Activated naive CD8-positive, alpha-beta T cell treated with anti-CD3 and anti-CD28 coated beads, Interleukin-2, amount 10 ng/mL, durations not matched to agents 7 days and 5 days (primary cell): ENCODE measurements around the gene C20orf144. TPM values are rescaled to one million over a fixed set of nuclear protein-coding genes. Genes with fewer than 3 reads are reported as not detected.
A peak's percentile ranks its signal among the peaks of the same experiment; 100 is the strongest.
"Not testable (repeated sequence)": the region's sequence is repeated elsewhere in the genome, so short reads cannot be mapped to it uniquely, and the experiment has no call there.

Source experiments
- ATAC-seq: fragments of 150-1000 bp; cut with Tn5 transposase; one replicate; pipeline ENCODE4 v1.10.0; 2021; ENCODE audit warnings: low read depth, moderate library complexity
- POLR2A ChIA-PET: fragments of 350-600 bp; sonication (Branson Sonifier 250); formaldehyde crosslinking; loops from one replicate; lab custom pipeline; 2021; ENCODE audit warnings: antibody characterized with exemption; lab: Charles Lee
- DNase-seq: peaks from one replicate; pipeline ENCODE4 v3.0.0; 2021
- H3K27ac Mint-ChIP-seq: one replicate; pipeline ENCODE4 v1.8.0; 2022; ENCODE audit warnings: mild to moderate bottlenecking, mixed read lengths
- H3K27me3 Mint-ChIP-seq: one replicate; pipeline ENCODE4 v1.8.0; 2022; ENCODE audit warnings: mild to moderate bottlenecking, moderate library complexity, mixed read lengths
- H3K36me3 Mint-ChIP-seq: one replicate; pipeline ENCODE4 v1.8.0; 2021; ENCODE audit warnings: mild to moderate bottlenecking, mixed read lengths
- H3K4me1 Mint-ChIP-seq: one replicate; pipeline ENCODE4 v1.8.0; 2021; ENCODE audit warnings: mixed read lengths
- H3K4me3 Mint-ChIP-seq: one replicate; pipeline ENCODE4 v1.8.0; 2022; ENCODE audit warnings: mild to moderate bottlenecking, moderate library complexity, mixed read lengths
- H3K9me3 Mint-ChIP-seq: one replicate; pipeline ENCODE4 v1.8.0; 2021; ENCODE audit warnings: mixed read lengths
- total RNA-seq, 2 experiments: library from RNA; stranded (reverse); gene quantifications; one replicate each; pipeline ENCODE4 v1.2.3, GENCODE V29; 2021

Gene C20orf144
- total RNA-seq, 2 experiments from 2014 or later = 0.39 to 0.43 TPM

DNA sequence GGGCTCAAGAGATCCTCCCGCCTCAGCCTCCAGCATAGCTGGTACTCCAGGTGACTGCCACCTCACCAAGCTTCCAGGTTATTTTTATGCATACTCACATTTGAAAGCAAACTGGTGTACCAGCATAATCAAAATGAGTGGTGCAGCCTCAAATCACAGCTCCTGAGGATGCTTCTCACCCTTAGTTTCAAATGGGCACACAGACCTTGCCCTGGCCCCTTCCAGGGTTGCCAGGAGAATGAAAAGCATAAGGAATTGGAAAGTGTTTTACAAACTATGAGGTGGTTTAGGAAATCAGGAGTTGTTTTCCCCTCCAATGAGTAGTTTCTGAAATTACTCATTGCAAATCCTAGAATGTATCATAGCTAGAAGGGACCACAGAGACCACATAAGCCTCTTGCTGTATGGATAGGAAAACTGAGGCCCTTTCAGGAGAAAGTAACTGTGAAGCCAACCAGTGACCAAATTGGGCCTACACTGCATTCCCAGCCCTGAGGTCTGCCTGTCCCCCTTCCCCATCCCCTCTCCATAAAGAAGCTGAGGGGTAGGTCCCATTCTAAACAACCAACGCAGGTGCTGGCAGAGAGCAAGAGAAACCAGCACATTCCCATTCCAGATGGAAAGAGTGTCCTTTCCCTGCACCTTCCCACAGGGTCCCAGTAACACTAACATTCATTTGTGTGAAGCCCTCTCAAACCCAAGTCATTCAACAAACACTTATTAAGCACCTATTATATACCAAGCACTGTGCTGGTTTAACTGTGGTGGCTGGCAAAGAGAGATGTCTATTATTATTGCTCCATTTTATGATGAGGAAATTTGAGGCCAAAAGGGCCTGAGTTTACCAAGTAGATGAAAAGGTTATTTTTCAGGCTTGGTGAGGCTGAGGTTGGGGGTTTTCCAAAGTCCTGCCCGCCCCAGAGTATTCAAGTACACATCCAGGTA lies 26.1 kb downstream of the C20orf144 start:
- ATAC-seq = no peak
- H3K9me3 Mint-ChIP-seq = no peaks in the 10 kb centered on the region
- H3K36me3 Mint-ChIP-seq = peaks cover 7% of the 10 kb centered on the region
- no peak for DNase-seq
- peak overlapping the region; percentile 94 for H3K27ac Mint-ChIP-seq
- H3K4me3 Mint-ChIP-seq = no peak overlapping the region
- POLR2A ChIA-PET = interaction anchor here (1.6 to 5.8 kb wide), 6 partner anchors 9 to 44 kb away, joined by 5 to 46 read pairs (median 8); partner anchors contain the start of genes ACTL10, PXMP4 and ZNF341
- H3K27me3 Mint-ChIP-seq = no peaks in the 10 kb centered on the region
- H3K4me1 Mint-ChIP-seq = peaks cover 56% of the 10 kb centered on the region

DNA sequence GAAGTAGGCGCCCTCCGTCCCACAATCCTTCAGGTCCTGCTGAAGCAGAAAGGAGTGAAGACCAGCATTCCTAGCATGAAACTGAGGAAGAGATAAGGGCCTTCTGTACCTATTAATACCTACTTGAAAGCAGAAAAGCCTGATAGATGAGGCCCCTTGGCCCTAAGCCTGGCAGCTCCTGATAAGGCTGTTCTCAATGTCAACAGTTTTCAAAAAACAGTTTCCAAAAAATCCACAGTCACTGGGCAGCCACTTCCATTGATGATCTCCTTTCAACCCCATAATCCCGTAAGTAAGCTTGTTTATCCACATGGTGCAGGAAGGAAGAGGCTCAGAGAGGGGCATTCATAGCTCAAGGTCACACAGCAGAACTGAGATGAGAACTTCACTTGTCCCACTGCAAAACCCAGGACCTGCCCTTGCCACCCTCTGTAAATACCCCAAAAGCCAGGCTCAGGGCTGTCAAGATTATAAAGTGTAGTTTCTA lies 26.9 kb downstream of the C20orf144 start:
- Mint-ChIP-seq H3K9me3 (no peaks in the 10 kb centered on the region), H3K27ac (peak overlapping the region; percentile 94), H3K27me3 (no peaks in the 10 kb centered on the region), H3K36me3 (peaks cover 7% of the 10 kb centered on the region), H3K4me3 (peak overlapping the region; percentile 0), H3K4me1 (peaks cover 56% of the 10 kb centered on the region)
- ATAC-seq (no peak), DNase-seq (no peak)
- POLR2A ChIA-PET = interaction anchor here (1.1 to 5.8 kb wide), 7 partner anchors 7 to 43 kb away, joined by 3 to 46 read pairs (median 7); partner anchors contain the start of genes ACTL10, PXMP4 and ZNF341

DNA sequence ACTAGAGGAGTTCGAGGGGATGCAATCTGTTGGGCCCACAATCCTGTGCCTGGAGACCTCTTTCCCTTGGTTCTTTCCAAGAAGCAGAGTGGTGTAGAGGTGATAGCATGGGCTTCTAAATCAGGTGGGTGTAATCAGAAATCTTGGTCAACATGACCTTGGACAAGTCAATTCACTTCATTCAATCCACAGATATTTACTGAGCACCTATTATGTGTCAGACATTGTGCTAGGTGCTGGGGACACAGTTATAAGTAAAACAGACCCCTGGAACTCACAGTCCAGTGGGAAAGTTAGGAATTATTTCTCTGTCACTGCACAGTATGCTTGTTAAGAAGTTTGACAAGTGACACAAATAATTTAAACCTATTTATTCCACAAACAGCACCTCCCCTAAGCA lies 27.4 kb downstream of the C20orf144 start:
- Mint-ChIP-seq H3K4me3 (peak overlapping the region; percentile 58), H3K36me3 (peaks cover 7% of the 10 kb centered on the region), H3K9me3 (no peaks in the 10 kb centered on the region), H3K27ac (peak overlapping the region; percentile 94), H3K27me3 (no peaks in the 10 kb centered on the region), H3K4me1 (peaks cover 51% of the 10 kb centered on the region)
- no peak for DNase-seq
- no peak for ATAC-seq
- POLR2A ChIA-PET = interaction anchor here (1.0 to 5.8 kb wide), 9 partner anchors 8 to 423 kb away, joined by 3 to 46 read pairs (median 6); partner anchors contain the start of genes ACTL10, EIF2S2, PXMP4 and ZNF341

DNA sequence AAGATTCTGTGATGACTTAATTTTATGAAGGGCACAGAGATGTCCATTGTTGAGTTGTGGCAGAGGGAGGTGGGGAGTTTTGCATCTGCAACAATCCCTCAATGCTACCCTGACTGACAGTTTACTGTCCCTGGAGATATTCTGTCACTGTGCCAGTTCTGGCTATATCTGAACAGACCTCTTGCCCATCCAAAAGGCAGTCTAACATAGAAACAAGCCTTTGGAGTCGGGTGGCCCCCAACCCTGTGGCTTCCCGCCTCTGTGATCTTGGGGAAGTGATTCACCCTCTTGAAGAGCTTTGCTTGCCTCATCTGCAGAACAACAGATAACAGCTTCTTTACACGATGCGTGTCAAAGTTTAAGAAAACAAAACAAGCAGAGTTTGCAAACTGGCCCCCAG lies 27.8 kb downstream of the C20orf144 start:
- ATAC-seq (peak; percentile 30), DNase-seq (peak; percentile 59)
- peaks cover 4% of the 10 kb centered on the region for H3K36me3 Mint-ChIP-seq
- H3K27me3 Mint-ChIP-seq = no peaks in the 10 kb centered on the region
- H3K27ac Mint-ChIP-seq = peak overlapping the region; percentile 94
- H3K4me1 Mint-ChIP-seq = peaks cover 46% of the 10 kb centered on the region
- peak overlapping the region; percentile 58 for H3K4me3 Mint-ChIP-seq
- no peaks in the 10 kb centered on the region for H3K9me3 Mint-ChIP-seq
- POLR2A ChIA-PET = interaction anchor here (0.7 to 5.8 kb wide), 12 partner anchors 8 to 895 kb away, joined by 3 to 46 read pairs (median 5); partner anchors contain the start of genes ACTL10, EIF2S2, PXMP4 and ZNF341

DNA sequence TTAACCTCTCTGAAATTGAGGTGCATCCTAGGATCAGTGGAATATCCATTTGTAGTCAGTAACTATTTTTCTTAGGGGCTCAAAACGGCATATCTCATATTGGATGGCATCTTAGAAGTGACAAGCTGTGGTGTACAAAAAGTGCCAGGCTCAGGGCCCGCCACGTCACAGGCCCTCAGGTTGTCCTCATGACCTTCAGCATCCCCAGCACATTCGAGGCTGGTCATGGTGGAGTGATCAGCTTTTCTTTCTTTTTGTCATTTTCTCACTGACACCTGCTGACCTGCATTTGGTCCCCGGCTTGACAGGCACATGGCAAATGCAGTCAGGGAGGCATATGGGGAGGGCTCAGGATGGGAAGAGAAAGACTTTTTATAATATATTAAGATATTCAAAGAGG lies 31.2 kb downstream of the C20orf144 start:
- DNase-seq (no peak), ATAC-seq (no peak)
- Mint-ChIP-seq H3K4me3 (no peak overlapping the region), H3K27ac (peak overlapping the region; percentile 16), H3K36me3 (peaks cover under 1% of the 10 kb centered on the region), H3K4me1 (peaks cover 30% of the 10 kb centered on the region), H3K9me3 (no peaks in the 10 kb centered on the region), H3K27me3 (no peaks in the 10 kb centered on the region)
- POLR2A ChIA-PET = no interaction called here

DNA sequence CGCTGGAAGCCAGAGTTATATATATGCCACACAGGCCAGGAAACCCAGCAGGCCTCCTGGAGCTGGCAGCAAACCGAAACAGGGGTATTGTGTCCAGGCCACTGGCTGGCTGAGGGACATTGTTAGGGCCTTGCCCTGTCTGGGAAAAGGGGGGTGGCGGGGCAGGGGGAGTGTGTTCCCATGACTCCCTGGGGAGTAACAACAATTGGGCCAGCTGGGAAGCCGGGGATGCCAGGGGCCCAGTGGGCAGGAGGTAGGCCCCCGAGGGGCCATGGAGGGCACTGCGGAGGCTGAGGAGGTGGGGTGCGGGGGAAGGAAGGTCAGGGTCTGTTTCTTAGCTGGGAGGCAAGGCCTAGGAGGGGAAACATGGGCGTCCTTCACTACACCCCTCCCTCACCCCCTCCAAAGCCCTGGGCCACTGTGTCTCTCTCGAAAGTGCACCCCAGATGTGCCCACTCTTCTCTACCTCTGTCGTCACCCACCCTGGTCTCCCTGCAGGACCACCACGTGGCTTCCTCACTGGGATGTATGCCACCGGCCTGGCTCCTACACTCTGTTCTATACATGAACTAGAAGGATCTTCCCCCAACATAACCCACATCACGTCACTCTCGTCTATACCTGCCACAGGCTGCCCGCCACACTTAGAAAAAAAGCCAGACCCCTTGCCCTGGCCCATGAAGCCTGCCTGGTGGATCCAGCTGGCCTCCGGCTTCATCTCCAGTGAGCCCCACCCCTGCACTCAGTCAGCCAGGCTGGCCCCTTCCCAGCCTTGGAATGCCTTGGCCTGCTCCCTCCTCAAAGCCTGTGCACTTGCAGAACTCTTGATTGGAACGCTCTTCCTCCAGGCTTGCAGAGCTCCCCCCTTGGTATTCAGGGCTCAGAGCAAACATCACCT lies 31.9 kb downstream of the C20orf144 start:
- Mint-ChIP-seq H3K4me3 (no peak overlapping the region), H3K27me3 (no peaks in the 10 kb centered on the region), H3K36me3 (peaks cover 2% of the 10 kb centered on the region), H3K4me1 (peaks cover 23% of the 10 kb centered on the region), H3K27ac (no peak overlapping the region), H3K9me3 (no peaks in the 10 kb centered on the region)
- DNase-seq (no peak), ATAC-seq (no peak)
- POLR2A ChIA-PET = no interaction called here

DNA sequence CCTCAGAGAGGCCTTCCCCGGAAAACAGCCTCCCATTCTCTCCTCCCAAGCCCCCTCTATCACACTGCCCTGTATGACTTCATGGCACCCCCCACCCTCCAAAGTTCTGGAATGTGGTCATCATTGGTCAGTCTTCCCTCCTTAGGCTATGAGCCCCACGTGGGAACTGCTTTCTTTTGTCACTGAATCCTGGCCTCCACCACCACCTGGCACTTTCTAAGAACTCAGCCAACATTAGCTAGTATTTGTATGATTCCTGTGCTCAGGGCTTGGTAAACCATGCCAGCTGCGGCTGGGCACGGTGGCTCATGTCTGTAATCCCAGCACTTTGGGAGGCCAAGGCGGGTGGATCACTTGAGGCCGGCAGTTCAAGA lies 32.5 kb downstream of the C20orf144 start:
- Mint-ChIP-seq H3K27ac (no peak overlapping the region), H3K4me1 (peaks cover 17% of the 10 kb centered on the region), H3K4me3 (no peak overlapping the region), H3K36me3 (peaks cover 2% of the 10 kb centered on the region), H3K27me3 (no peaks in the 10 kb centered on the region), H3K9me3 (no peaks in the 10 kb centered on the region)
- ATAC-seq = no peak
- POLR2A ChIA-PET = interaction anchor here (1.4 kb wide), 1 partner anchor 25 kb away, joined by 3 read pairs; the partner anchor contains the start of gene PXMP4
- no peak for DNase-seq

DNA sequence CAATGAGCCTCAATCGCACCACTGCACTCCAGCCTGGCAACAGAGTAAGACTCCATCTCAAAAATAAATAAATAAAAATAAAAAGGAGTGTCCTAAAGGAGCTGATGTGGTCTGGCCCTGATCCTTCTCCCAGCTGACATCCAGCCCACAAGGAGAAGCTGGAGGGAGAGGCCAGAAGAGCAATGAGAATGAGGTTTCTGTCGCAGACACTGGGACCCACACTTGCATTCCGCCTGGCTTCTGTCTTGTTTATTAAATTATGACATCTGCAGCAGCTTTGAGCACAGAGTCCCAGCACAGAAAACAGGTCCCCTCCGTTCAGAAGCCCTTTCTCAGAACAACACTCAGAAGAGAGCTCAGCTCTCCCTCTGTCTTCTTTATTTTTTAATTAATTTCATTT lies 34.3 kb downstream of the C20orf144 start:
- DNase-seq (no peak), ATAC-seq (no peak)
- H3K27me3 Mint-ChIP-seq = no peaks in the 10 kb centered on the region
- no peaks in the 10 kb centered on the region for H3K9me3 Mint-ChIP-seq
- H3K4me3 Mint-ChIP-seq = no peak overlapping the region
- H3K36me3 Mint-ChIP-seq = peaks cover 2% of the 10 kb centered on the region
- POLR2A ChIA-PET = interaction anchor here (0.5 to 0.6 kb wide), 2 partner anchors 45 to 413 kb away, joined by 4 to 5 read pairs; no protein-coding TSS in a partner anchor
- peaks cover 3% of the 10 kb centered on the region for H3K4me1 Mint-ChIP-seq
- no peak overlapping the region for H3K27ac Mint-ChIP-seq

DNA sequence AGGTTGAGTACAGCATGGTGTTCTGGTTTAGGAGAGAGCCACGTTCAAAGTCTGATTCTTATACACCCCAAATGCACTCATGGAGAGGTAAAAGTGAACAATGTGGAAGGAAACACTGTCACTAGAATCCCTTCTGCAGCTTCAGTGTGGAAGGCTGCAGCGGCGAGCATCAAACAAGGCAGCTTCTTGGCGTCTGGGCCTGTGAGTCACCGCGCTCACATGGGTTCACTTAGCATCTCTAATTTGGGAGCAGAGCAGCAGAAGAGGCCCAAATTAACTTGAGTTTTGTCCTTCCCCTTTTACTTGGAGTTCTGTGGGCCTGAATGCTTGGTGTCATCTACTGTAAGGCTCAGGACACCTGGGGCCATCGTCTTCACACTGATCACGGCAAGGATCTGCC lies 35.0 kb downstream of the C20orf144 start:
- no peak for ATAC-seq
- DNase-seq = no peak
- Mint-ChIP-seq H3K27me3 (no peaks in the 10 kb centered on the region), H3K4me1 (peaks cover under 1% of the 10 kb centered on the region), H3K9me3 (peaks cover 2% of the 10 kb centered on the region), H3K36me3 (peaks cover 2% of the 10 kb centered on the region), H3K27ac (no peak overlapping the region), H3K4me3 (no peak overlapping the region)
- POLR2A ChIA-PET = interaction anchor here (0.5 kb wide), 1 partner anchor 44 kb away, joined by 4 read pairs; no protein-coding TSS in a partner anchor

DNA sequence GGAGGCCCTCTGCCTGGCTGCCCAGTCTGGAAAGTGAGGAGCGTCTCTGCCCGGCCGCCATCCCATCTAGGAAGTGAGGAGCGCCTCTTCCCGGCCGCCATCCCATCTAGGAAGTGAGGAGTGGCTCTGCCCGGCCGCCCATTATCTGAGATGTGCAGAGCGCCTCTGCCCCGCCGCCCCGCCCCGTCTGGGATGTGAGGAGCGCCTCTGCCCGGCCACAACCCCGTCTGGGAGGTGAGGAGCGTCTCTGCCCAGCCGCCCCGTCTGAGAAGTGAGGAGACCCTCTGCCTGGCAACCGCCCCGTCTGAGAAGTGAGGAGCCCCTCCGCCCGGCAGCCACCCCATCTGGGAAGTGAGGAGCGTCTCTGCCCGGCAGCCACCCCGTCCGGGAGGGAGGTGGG lies 36.8 kb downstream of the C20orf144 start:
- H3K36me3 Mint-ChIP-seq, H3K4me3 Mint-ChIP-seq, H3K27me3 Mint-ChIP-seq, H3K9me3 Mint-ChIP-seq, H3K4me1 Mint-ChIP-seq, ATAC-seq, H3K27ac Mint-ChIP-seq, POLR2A ChIA-PET, DNase-seq: not testable (repeated sequence)

DNA sequence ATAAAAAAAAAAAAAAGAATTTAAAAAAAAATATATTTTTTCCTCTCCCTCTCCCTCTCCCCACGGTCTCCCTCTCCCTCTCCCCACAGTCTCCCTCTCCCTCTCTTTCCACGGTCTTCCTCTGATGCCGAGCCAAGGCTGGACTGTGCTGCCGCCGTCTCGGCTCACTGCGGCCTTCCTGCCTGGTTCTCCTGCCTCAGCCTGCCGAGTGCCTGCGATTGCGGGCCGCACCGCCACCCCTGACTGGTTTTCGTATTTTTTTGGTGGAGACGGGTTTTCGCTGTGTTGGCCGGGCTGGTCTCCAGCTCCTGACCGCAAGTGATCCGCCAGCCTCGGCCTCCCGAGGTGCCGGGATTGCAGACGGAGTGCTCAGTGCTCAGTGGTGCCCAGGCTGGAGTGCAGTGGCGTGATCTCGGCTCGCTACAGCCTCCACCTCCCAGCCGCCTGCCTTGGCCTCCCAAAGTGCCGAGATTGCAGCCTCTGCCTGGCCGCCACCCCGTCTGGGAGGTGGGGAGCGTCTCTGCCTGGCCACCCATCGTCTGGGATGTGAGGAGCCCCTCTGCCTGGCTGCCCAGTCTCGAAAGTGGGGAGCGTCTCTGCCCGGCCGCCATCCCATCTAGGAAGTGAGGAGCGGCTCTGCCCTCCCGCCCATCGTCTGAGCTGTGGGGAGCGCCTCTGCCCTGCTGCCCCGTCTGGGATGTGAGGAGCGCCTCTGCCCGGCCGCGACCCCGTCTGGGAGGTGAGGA lies 38.7 kb downstream of the C20orf144 start:
- H3K9me3 Mint-ChIP-seq = not testable (repeated sequence)

More for the DNA sequence above, 38.7 kb downstream of the C20orf144 start:
- H3K4me3 Mint-ChIP-seq, H3K27ac Mint-ChIP-seq, DNase-seq, ATAC-seq, H3K36me3 Mint-ChIP-seq, H3K4me1 Mint-ChIP-seq, H3K27me3 Mint-ChIP-seq, POLR2A ChIA-PET: not testable (repeated sequence)
